Measurements from ENCODE around the gene AQP4. TPM values are rescaled to one million over a fixed set of nuclear protein-coding genes. Genes with fewer than 3 reads are reported as not detected.

The AQP4 gene
- total and polyA plus RNA-seq, 2 experiments from 2014 or later = 0.12 TPM; not detected in 1

DNA sequence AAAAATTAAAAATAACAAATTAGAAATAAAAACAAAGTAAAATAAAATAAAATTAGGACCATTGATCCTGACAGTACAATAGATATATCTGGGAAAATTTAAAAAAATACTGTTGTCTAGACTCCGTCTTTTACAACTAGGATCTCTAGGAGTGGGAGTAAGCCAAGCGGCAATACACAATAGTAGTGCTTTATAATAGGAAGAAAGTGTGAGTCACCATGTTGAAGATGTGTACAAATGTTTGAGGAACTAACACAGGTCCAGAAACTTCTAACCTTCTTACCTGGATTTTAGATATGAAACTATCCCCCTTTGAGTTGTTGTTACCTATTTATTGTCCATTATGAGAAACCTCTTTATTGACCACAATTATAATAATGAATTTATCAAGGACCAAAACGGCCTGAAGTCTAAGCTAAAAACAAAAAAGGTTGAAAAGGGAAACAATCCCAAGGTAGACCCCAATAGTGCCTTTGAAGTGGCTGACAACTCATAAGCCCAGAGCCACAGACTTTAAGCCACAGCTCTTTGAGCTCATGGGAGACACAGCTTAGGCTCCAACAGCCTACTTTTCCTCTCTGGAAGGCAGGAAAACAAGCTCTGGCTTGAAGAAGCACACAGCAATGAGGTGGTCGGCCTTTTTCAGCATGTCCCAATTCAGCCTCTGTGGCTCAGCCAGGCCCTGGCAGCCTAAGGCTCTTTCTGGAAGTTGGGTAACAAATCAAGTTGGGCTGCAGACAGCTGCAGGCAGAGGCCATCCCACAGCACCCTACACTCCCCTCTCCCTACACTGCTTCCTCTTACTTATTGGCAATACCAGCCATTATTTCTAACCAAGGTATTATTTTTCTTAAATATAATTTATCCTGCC, 62.9 kb downstream of the AQP4 start:
- no peak for TF ChIP-seq CTCF (IDR thresholded peaks at IDR 0.05; ENCODE audit: low read depth, low read length)
- DNase-seq (ENCODE audit: low read depth in 1 of 2, low spot score in 1 of 2) = no peak
- Histone ChIP-seq H3K4me3 (no peak overlapping the region), H3K36me3 (no peaks in the 10 kb centered on the region), H3K9me3 (ENCODE audit: low read depth) (no peaks in the 10 kb centered on the region), H3K4me1 (ENCODE audit: low read depth) (no peaks in the 10 kb centered on the region), H3K27ac (no peak overlapping the region), H3K27me3 (peaks cover 5% of the 10 kb centered on the region)
